Common myeloid progenitor, CD34-positive (primary cell): ENCODE data around the gene PPA1.
A peak's percentile ranks its signal among the peaks of the same experiment; 100 is the strongest.

Experiments used
- CTCF ChIA-PET: fragments of 350-600 bp; sonication (Branson Sonifier 250); formaldehyde crosslinking; loops from one replicate; lab custom pipeline; 2021; ENCODE audit warnings: antibody characterized with exemption; lab: Charles Lee
- POLR2A ChIA-PET: fragments of 350-600 bp; sonication (Branson Sonifier 250); formaldehyde crosslinking; loops from one replicate; lab custom pipeline; 2021; ENCODE audit warnings: antibody characterized with exemption; lab: Charles Lee
- DNase-seq, 3 donors: peaks; one replicate each; pipeline versions ENCODE4 v3.0.0 to v3.0.0-alpha.2; 2013
- H3K27ac ChIP-seq, 2 experiments: 1 replicate in 1 of 2; 2 replicates in 1 of 2; pipeline ENCODE4 v1.7.0; 2013; ENCODE audit warnings: inconsistent platforms in 2 of 2, low read length in 2 of 2, mild to moderate bottlenecking in 2 of 2, low read depth in 1 of 2, moderate library complexity in 1 of 2; ENCODE audit not compliant: severe bottlenecking in 2 of 2, insufficient read depth in 1 of 2, poor library complexity in 1 of 2
- H3K27me3 ChIP-seq, 5 experiments: replicated peaks in 2 of 5; 1 replicate in 3 of 5; 2 replicates in 2 of 5; pipeline versions ENCODE4 v1.6.1 to v1.7.0; 2013; ENCODE audit warnings: low read length in 4 of 5, mild to moderate bottlenecking in 2 of 5, moderate library complexity in 2 of 5, inconsistent platforms in 1 of 5; ENCODE audit not compliant: insufficient read depth in 5 of 5, control insufficient read depth in 4 of 5
- H3K36me3 ChIP-seq, 4 experiments: 1 replicate in 2 of 4; 2 replicates in 2 of 4; pipeline versions ENCODE4 v1.6.1 to v1.7.0; 2013; ENCODE audit warnings: low read length in 3 of 4, control low read depth in 1 of 4, mild to moderate bottlenecking in 1 of 4; ENCODE audit not compliant: control insufficient read depth in 4 of 4, insufficient read depth in 4 of 4
- H3K4me1 ChIP-seq, 4 experiments: 1 replicate in 3 of 4; 2 replicates in 1 of 4; pipeline versions ENCODE4 v1.6.1 to v1.7.1; 2013; ENCODE audit warnings: low read length in 3 of 4, mild to moderate bottlenecking in 3 of 4, control low read depth in 1 of 4, inconsistent platforms in 1 of 4, moderate library complexity in 1 of 4; ENCODE audit not compliant: control insufficient read depth in 4 of 4, insufficient read depth in 4 of 4; ENCODE audit errors: control extremely low read depth in 1 of 4
- H3K4me3 ChIP-seq, 7 experiments: 1 replicate in 4 of 7; 2 replicates in 3 of 7; pipeline versions ENCODE4 v1.5.1 to v1.7.0; 2013; ENCODE audit warnings: mild to moderate bottlenecking in 7 of 7, low read length in 6 of 7, moderate library complexity in 6 of 7, inconsistent platforms in 2 of 7, low read depth in 2 of 7, control low read depth in 1 of 7; ENCODE audit not compliant: insufficient read depth in 4 of 7, control insufficient read depth in 1 of 7; ENCODE audit errors: extremely low read depth in 1 of 7
- H3K9me3 ChIP-seq, 5 experiments: 1 replicate in 4 of 5; 2 replicates in 1 of 5; pipeline versions ENCODE4 v1.6.1 to v1.7.1; 2013; ENCODE audit warnings: low read length in 4 of 5, mild to moderate bottlenecking in 2 of 5, inconsistent platforms in 1 of 5, low read depth in 1 of 5, moderate library complexity in 1 of 5; ENCODE audit not compliant: control insufficient read depth in 4 of 5, insufficient read depth in 2 of 5; ENCODE audit errors: control extremely low read depth in 1 of 5
- WGBS: methylation state at CpG from one replicate; pipeline ENCODE4 v1.1.5; 2013; ENCODE audit not compliant: insufficient coverage; 5-methylcytosine and 5-hydroxymethylcytosine counted together

PPA1 gene

DNA sequence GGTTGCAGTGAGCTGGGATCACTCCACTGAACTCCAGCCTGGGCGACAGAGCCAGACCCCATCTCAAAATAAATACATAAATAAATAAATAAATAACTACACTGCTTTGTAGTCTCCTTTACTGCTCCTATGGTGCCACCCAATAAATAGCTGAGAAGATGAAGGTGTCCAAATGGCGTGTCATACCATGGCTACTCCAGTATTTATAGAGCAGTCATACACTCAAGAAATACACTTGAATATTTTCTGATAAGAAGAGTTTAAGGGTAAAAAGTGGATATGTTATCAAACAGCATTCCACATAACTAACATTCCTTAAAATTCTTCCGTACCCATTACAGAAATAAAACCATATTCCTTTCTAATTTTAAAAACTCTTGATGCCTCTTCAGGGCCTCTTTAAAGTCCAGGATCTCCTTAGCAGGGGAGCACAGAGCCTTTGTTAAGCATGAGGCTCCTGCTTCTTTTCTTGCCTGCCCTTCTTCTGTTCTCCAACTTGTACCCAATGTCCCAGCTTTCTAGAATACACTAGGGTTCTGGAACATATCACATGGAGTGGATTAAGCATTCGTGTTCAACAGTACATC, 55.0 kb downstream of the PPA1 start:
- no CpG with 5 or more reads among the region's 4 CpGs for WGBS
- peaks cover 0 to 9% (median 6%) of the 10 kb centered on the region in 4 experiments for H3K4me1 ChIP-seq
- no peaks in the 10 kb centered on the region for H3K36me3 ChIP-seq
- H3K9me3 ChIP-seq: no peaks in the 10 kb centered on the region
- ChIA-PET POLR2A (no interaction called here), CTCF (interaction anchor here (1.6 kb wide), 1 partner anchor 40 kb away, joined by 3 read pairs; no protein-coding TSS in a partner anchor)
- no peak overlapping the region for H3K4me3 ChIP-seq
- H3K27me3 ChIP-seq: peaks cover 0 to 2% (median 0%) of the 10 kb centered on the region in 5 experiments
- no peak for DNase-seq
- H3K27ac ChIP-seq: no peak overlapping the region

- peaks cover 0 to 9% (median 6%) of the 10 kb centered on the region in 4 experiments for H3K4me1 ChIP-seq
- ChIA-PET CTCF (interaction anchor here (0.7 kb wide), 1 partner anchor 117 kb away, joined by 4 read pairs; no protein-coding TSS in a partner anchor), POLR2A (no interaction called here)
- no peaks in the 10 kb centered on the region for H3K9me3 ChIP-seq
- DNase-seq: no peak
- H3K4me3 ChIP-seq: no peak overlapping the region
- H3K27ac ChIP-seq: no peak overlapping the region
- no peaks in the 10 kb centered on the region for H3K36me3 ChIP-seq
- H3K27me3 ChIP-seq: no peaks in the 10 kb centered on the region
- 67% methylated on average over 3 of the region's 6 CpGs for WGBS
These were observed 56.8 kb downstream of the PPA1 start for GRCh38 chr10:70176441-70176840.

DNA sequence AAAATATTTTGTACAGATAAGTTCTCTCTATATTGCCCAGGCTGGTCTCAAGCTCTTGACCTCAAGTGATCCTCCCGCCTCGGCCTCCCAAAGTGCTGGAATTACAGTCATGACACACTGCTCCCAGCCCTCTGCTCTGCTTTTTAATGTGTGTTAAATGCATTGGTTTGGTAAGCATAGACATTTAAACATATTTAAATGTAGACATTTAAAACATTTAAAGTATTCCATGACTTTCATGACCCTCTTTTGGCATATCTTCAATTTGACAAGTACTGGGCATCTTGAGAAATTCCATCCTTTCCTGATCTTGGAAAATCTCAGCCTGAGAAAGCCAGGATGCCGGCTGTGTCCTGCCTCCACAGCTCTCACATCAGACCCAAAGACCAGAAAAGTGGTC, 57.7 kb downstream of the PPA1 start:
- no peak overlapping the region for H3K4me3 ChIP-seq
- H3K36me3 ChIP-seq: no peaks in the 10 kb centered on the region
- no peak for DNase-seq
- ChIA-PET POLR2A (no interaction called here), CTCF (interaction anchor here (0.9 kb wide), 1 partner anchor 26 kb away, joined by 3 read pairs; no protein-coding TSS in a partner anchor)
- H3K27me3 ChIP-seq: no peaks in the 10 kb centered on the region
- peaks cover 0 to 13% (median 8%) of the 10 kb centered on the region in 4 experiments for H3K4me1 ChIP-seq
- 100% methylated on average over 3 of the region's 3 CpGs for WGBS
- no peak overlapping the region for H3K27ac ChIP-seq
- no peaks in the 10 kb centered on the region for H3K9me3 ChIP-seq

- 39% methylated on average over 4 of the region's 4 CpGs for whole genome bisulfite sequencing
- Histone ChIP-seq H3K4me3 (peak overlapping the region in 1 of 7 experiments; percentile 23), H3K27ac (no peak overlapping the region), H3K27me3 (no peaks in the 10 kb centered on the region), H3K4me1 (peaks cover 0 to 21% (median 14%) of the 10 kb centered on the region in 4 experiments), H3K36me3 (no peaks in the 10 kb centered on the region), H3K9me3 (no peaks in the 10 kb centered on the region)
- DNase-seq: peak in 1 of 3 donors; percentile 35
- POLR2A ChIA-PET: no interaction called here
- CTCF ChIA-PET: interaction anchor here (0.9 kb wide), 1 partner anchor 25 kb away, joined by 3 read pairs; no protein-coding TSS in a partner anchor
These were observed 59.0 kb downstream of the PPA1 start for GRCh38 chr10:70174058-70174741.

DNA sequence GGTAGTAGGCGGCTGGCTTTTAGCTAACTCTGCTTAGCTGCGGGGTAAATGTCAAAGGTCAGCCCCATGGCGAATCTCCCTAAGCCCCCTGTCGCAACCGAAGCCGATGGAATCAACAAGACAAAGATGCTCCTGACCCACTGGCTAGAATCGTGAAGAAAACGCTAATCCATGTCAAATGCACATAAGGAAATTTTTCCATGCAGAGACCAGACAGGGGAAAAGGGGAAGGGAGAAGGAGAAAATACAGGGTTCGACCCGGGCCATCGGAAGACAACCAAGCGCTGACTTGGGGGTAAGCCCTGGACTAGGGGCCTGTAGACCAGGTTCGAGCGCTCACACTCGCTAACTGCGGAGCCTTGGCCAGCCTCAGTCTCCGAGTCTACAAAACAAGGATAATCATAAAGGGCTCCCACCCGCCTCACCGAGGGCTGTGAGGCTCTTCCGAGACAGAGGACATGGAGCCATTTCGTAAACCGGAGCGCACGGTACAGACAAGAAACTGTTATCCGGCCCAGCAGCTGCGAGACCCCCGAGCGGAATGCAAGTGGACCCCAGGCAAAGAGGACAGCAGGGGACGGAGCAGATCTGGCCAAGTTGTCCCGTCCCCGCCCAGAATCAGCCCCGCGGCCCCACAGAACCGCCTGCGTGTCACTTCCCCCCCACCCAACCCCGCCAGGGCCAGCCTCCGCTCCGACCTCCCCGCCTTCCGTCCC, 63.4 kb downstream of the PPA1 start:
- POLR2A ChIA-PET: no interaction called here
- Histone ChIP-seq H3K4me1 (peaks cover 2 to 33% (median 22%) of the 10 kb centered on the region in 4 experiments), H3K36me3 (peaks cover 2 to 10% (median 6%) of the 10 kb centered on the region in 4 experiments), H3K9me3 (no peaks in the 10 kb centered on the region), H3K27ac (peak overlapping the region; percentile 85 to 91), H3K4me3 (peak overlapping the region; percentile 78 to 98 (median 91)), H3K27me3 (peaks cover 0 to 2% (median 0%) of the 10 kb centered on the region in 5 experiments)
- CTCF ChIA-PET: interaction anchor here (1.5 to 1.7 kb wide), 2 partner anchors 23 to 101 kb away, joined by 4 to 6 read pairs; partner anchors contain the start of gene TYSND1
- 1% methylated on average over 33 of the region's 40 CpGs for WGBS
- peak in 1 of 3 donors; percentile 29 for DNase-seq

DNA sequence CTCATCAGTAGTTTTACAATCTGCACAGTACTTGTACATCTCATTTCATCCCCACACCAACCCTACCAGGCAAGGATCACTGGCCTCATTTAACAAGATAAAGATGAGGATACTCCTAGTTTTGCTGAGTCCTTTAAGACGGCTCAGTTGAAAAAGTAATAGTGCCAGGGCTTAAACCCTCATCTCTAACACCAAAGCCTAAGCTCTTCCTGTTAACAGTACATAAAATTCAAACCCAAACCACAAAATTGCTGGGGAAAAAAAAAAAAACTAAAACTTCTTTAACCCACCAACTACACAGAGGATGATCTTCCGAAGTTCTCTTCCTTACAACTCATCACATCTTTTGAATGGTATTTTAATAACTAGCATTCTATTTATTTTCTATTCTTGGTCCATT, 64.2 kb downstream of the PPA1 start:
- no CpG with 5 or more reads among the region's 2 CpGs for WGBS
- DNase-seq: peak; percentile 27 to 65 (median 61)
- ChIA-PET CTCF (interaction anchor here (1.0 to 1.5 kb wide), 3 partner anchors 18 to 102 kb away, joined by 3 to 6 read pairs (median 4); partner anchors contain the start of gene TYSND1), POLR2A (no interaction called here)
- Histone ChIP-seq H3K4me3 (peak overlapping the region in 6 of 7 experiments; percentile 88 to 98 (median 92)), H3K27ac (peak overlapping the region in 1 of 2 experiments; percentile 91), H3K9me3 (no peaks in the 10 kb centered on the region), H3K36me3 (peaks cover 2 to 11% (median 7%) of the 10 kb centered on the region in 4 experiments), H3K27me3 (peaks cover 0 to 2% (median 0%) of the 10 kb centered on the region in 5 experiments), H3K4me1 (peaks cover 2 to 32% (median 21%) of the 10 kb centered on the region in 4 experiments)
